AG04449 (cell line): ENCODE measurements around the gene OR13C5.
"Not testable (repeated sequence)": the region's sequence is repeated elsewhere in the genome, so short reads cannot be mapped to it uniquely, and the experiment has no call there.

Source experiments
- CTCF ChIA-PET: fragments of 350-600 bp; formaldehyde crosslinking; extraction: SDS; loops from one replicate; lab custom pipeline; 2021; ENCODE audit warnings: antibody characterized with exemption; lab: Yijun Ruan, JAX
- POLR2A ChIA-PET: fragments of 400-600, 350-600 bp; formaldehyde crosslinking; extraction: SDS; loops from one replicate; lab custom pipeline; 2020; ENCODE audit warnings: antibody characterized with exemption, inconsistent platforms; lab: Yijun Ruan, JAX
- DNase-seq: peaks from one replicate; pipeline ENCODE4 v3.0.0-alpha.2; 2010; ENCODE audit warnings: low read depth, low spot score
- H3K4me3 ChIP-seq: 2 replicates; pipeline ENCODE4 v1.5.1; 2011; ENCODE audit warnings: low read depth, mild to moderate bottlenecking, control low read depth, low read length
- CTCF ChIP-seq: IDR thresholded peaks from one replicate; pipeline ENCODE4 v1.5.1; 2011; ENCODE audit warnings: mild to moderate bottlenecking, moderate library complexity, low read length, control low read depth, inconsistent platforms; ENCODE audit not compliant: insufficient read depth; ENCODE audit errors: missing control alignments

Gene OR13C5, protein sequence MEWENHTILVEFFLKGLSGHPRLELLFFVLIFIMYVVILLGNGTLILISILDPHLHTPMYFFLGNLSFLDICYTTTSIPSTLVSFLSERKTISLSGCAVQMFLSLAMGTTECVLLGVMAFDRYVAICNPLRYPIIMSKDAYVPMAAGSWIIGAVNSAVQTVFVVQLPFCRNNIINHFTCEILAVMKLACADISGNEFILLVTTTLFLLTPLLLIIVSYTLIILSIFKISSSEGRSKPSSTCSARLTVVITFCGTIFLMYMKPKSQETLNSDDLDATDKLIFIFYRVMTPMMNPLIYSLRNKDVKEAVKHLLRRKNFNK

DNA sequence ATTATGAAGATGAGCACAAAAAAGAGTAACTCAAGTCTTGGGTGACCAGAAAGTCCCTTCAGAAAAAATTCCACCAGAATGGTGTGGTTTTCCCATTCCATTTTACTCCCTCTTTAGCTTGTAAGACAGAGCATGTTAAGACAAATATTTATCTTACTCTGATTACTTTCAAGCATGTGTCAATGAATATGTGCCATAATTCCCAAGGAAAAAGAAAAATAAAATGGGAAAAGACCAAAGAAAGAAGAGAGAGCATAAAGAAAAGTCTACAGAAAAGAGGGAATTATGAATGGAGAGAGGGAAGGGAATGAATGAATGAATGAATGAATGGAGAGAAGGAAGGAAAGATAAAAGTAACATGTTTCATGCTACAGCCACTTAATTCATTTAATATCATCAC, at the start of gene OR13C5:
Gene OR13C5, minus strand, starts transcription at position 101 of the 400 bp plus-strand sequence. Its CDS starts 0 bp downstream, at position 101.
- POLR2A ChIA-PET = not testable (repeated sequence)

DNA sequence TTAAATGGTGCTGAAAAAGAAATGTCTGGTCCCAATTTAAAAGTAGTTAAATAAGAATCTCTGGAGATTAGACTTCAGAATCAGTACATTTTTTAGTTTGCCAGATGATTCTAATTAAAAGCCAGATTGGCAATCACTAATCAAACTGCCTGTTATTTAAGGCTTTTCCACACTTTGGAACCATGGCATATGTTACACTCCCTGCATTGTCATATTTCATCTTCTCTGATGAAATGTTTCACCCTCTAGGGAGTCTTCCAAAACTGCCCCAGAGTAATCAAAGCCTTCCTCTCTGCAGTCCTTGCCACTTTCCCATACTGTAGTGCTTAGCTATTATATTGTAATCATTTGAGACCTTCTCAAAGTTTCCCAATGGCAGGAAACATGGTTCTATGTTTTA, 36.2 kb upstream of the OR13C5 start:
- DNase-seq = no peak
- ChIA-PET CTCF (no interaction called here), POLR2A (no interaction called here)
- no peak for TF ChIP-seq CTCF
- no peak overlapping the region for H3K4me3 ChIP-seq

More for the DNA sequence above, at the start of gene OR13C5:
- not testable (repeated sequence) for DNase-seq, H3K4me3 ChIP-seq
- CTCF ChIA-PET = interaction anchor here (1.0 kb wide), 1 partner anchor 11 kb away, joined by 4 read pairs; no protein-coding TSS in a partner anchor

GRCh38 chr9:104633976-104634520, 34.8 kb upstream of the OR13C5 start:
- POLR2A ChIA-PET = no interaction called here
- no peak for TF ChIP-seq CTCF
- no peak for DNase-seq
- H3K4me3 ChIP-seq = no peak overlapping the region
- CTCF ChIA-PET = no interaction called here

GRCh38 chr9:104625964-104626363, 26.8 kb upstream of the OR13C5 start:
- H3K4me3 ChIP-seq, POLR2A ChIA-PET, DNase-seq, CTCF ChIA-PET: not testable (repeated sequence)

DNA sequence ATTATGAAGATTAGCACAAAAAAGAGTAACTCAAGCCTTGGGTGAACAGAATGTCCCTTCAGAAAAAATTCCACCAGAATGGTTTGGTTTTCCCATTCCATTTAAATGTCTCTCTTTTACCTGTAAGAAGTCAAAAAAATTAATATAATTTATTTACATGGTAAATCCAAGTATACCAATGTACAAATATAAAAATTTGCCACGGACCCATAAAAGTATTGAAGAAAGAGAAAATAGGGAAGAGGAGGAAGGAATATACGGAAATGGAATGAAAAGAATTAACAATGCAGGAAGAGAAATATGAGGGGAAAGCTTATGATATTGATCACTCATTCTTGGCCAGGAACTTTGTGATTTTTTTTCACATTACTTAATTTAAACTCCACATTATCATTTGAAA, 18.9 kb upstream of the OR13C5 start, which contains the start of gene OR13C9:
Gene OR13C9, minus strand, starts transcription at position 101 of the 400 bp plus-strand sequence. Its CDS starts 0 bp downstream, at position 101.
- CTCF ChIA-PET = no interaction called here
- no peak for DNase-seq
- POLR2A ChIA-PET = no interaction called here
- no peak within 1 kb of the TSS for H3K4me3 ChIP-seq
- no peak for TF ChIP-seq CTCF

- no peak overlapping the region for H3K4me3 ChIP-seq
- no peak for TF ChIP-seq CTCF
- CTCF ChIA-PET = no interaction called here
- POLR2A ChIA-PET = no interaction called here
- DNase-seq = no peak
Measured at GRCh38 chr9:104617418-104617817, 18.2 kb upstream of the OR13C5 start.

DNA sequence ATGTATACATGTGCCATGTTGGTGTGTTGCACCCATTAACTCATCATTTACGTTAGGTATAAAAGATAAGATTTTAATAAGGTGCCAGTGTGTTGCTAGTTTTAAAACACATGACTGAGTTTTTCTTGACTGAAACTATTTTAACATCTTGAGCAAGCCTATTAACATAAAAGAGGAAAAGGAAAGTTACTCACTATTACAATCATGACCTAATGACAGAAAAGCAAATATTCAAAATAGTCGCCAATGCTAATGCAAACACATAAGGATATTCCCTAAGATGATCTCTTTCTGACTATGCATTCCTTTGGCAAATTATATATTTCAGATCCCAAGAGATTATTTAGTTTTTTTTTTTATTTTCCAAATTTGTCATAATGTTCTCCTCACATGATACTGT, 12.0 kb upstream of the OR13C5 start:
- no peak overlapping the region for H3K4me3 ChIP-seq
- ChIA-PET CTCF (no interaction called here), POLR2A (no interaction called here)
- DNase-seq = no peak
- no peak for TF ChIP-seq CTCF
